ENCODE results near the gene ANXA11.

ANXA11 gene

GRCh38 chr10:80168679-80169380 lies 36.5 kb downstream of the ANXA11 start:
- Histone ChIP-seq H3K36me3 (ENCODE audit: insufficient read depth, low read length) (peaks cover 6% of the 10 kb centered on the region), H3K4me1 (ENCODE audit: insufficient read depth, low read length) (peaks cover 8% of the 10 kb centered on the region; the same call in 1 of the 2 replicates), H3K9me3 (ENCODE audit: control insufficient read depth, insufficient read depth, low read length) (no peaks in the 10 kb centered on the region), H3K9ac (ENCODE audit: low read depth, low read length) (no peak overlapping the region)

GRCh38 chr10:80168162-80168511 lies 37.2 kb downstream of the ANXA11 start:
- no peak overlapping the region for H3K9ac ChIP-seq (ENCODE audit: low read depth, low read length)
- peaks cover 6% of the 10 kb centered on the region for H3K36me3 ChIP-seq (ENCODE audit: insufficient read depth, low read length)
- H3K4me1 ChIP-seq (ENCODE audit: insufficient read depth, low read length), result peaks cover 8% of the 10 kb centered on the region; the same call in 1 of the 2 replicates
- no peaks in the 10 kb centered on the region for H3K9me3 ChIP-seq (ENCODE audit: control insufficient read depth, insufficient read depth, low read length)

GRCh38 chr10:80167471-80168161 lies 37.7 kb downstream of the ANXA11 start:
- Histone ChIP-seq H3K36me3 (ENCODE audit: insufficient read depth, low read length) (peaks cover 6% of the 10 kb centered on the region), H3K9ac (ENCODE audit: low read depth, low read length) (no peak overlapping the region), H3K9me3 (ENCODE audit: control insufficient read depth, insufficient read depth, low read length) (no peaks in the 10 kb centered on the region), H3K4me1 (ENCODE audit: insufficient read depth, low read length) (peaks cover 8% of the 10 kb centered on the region; the same call in 1 of the 2 replicates)

- Histone ChIP-seq H3K36me3 (ENCODE audit: insufficient read depth, low read length) (peaks cover 6% of the 10 kb centered on the region), H3K9me3 (ENCODE audit: control insufficient read depth, insufficient read depth, low read length) (no peaks in the 10 kb centered on the region), H3K9ac (ENCODE audit: low read depth, low read length) (no peak overlapping the region), H3K4me1 (ENCODE audit: insufficient read depth, low read length) (peaks cover 8% of the 10 kb centered on the region; the same call in 1 of the 2 replicates)
Observed at GRCh38 chr10:80166581-80167470, 38.5 kb downstream of the ANXA11 start.

- no peaks in the 10 kb centered on the region for H3K4me1 ChIP-seq (ENCODE audit: insufficient read depth, low read length)
- H3K9me3 ChIP-seq (ENCODE audit: control insufficient read depth, insufficient read depth, low read length), result no peaks in the 10 kb centered on the region
- no peak overlapping the region for H3K9ac ChIP-seq (ENCODE audit: low read depth, low read length)
- H3K36me3 ChIP-seq (ENCODE audit: insufficient read depth, low read length), result peaks cover 6% of the 10 kb centered on the region
Observed at GRCh38 chr10:80165173-80165572, 40.2 kb downstream of the ANXA11 start.

- no peaks in the 10 kb centered on the region for H3K9me3 ChIP-seq (ENCODE audit: control insufficient read depth, insufficient read depth, low read length)
- H3K4me1 ChIP-seq (ENCODE audit: insufficient read depth, low read length), result no peaks in the 10 kb centered on the region
- peaks cover 6% of the 10 kb centered on the region for H3K36me3 ChIP-seq (ENCODE audit: insufficient read depth, low read length)
- no peak overlapping the region for H3K9ac ChIP-seq (ENCODE audit: low read depth, low read length)
Observed at GRCh38 chr10:80164596-80164995, 40.7 kb downstream of the ANXA11 start.

- no peak overlapping the region for H3K9ac ChIP-seq (ENCODE audit: low read depth, low read length)
- peaks cover 6% of the 10 kb centered on the region for H3K36me3 ChIP-seq (ENCODE audit: insufficient read depth, low read length)
- H3K4me1 ChIP-seq (ENCODE audit: insufficient read depth, low read length), result peaks cover 4% of the 10 kb centered on the region; the same call in 1 of the 2 replicates
- H3K9me3 ChIP-seq (ENCODE audit: control insufficient read depth, insufficient read depth, low read length), result no peaks in the 10 kb centered on the region
Observed at GRCh38 chr10:80163741-80164341, 41.5 kb downstream of the ANXA11 start.

- Histone ChIP-seq H3K4me1 (ENCODE audit: insufficient read depth, low read length) (peaks cover 12% of the 10 kb centered on the region; the same call in 1 of the 2 replicates), H3K9me3 (ENCODE audit: control insufficient read depth, insufficient read depth, low read length) (no peaks in the 10 kb centered on the region), H3K9ac (ENCODE audit: low read depth, low read length) (no peak overlapping the region), H3K36me3 (ENCODE audit: insufficient read depth, low read length) (peaks cover 6% of the 10 kb centered on the region)
Observed at GRCh38 chr10:80161321-80162083, 43.8 kb downstream of the ANXA11 start.

GRCh38 chr10:80160361-80161320 lies 44.7 kb downstream of the ANXA11 start:
- H3K36me3 ChIP-seq (ENCODE audit: insufficient read depth, low read length), result peaks cover 4% of the 10 kb centered on the region; the same call in 1 of the 2 replicates
- H3K4me1 ChIP-seq (ENCODE audit: insufficient read depth, low read length), result peaks cover 12% of the 10 kb centered on the region; the same call in 1 of the 2 replicates
- no peak overlapping the region for H3K9ac ChIP-seq (ENCODE audit: low read depth, low read length)
- no peaks in the 10 kb centered on the region for H3K9me3 ChIP-seq (ENCODE audit: control insufficient read depth, insufficient read depth, low read length)

GRCh38 chr10:80159166-80159873 lies 46.0 kb downstream of the ANXA11 start:
- peaks cover 12% of the 10 kb centered on the region; the same call in 1 of the 2 replicates for H3K4me1 ChIP-seq (ENCODE audit: insufficient read depth, low read length)
- peaks cover under 1% of the 10 kb centered on the region; the same call in 1 of the 2 replicates for H3K36me3 ChIP-seq (ENCODE audit: insufficient read depth, low read length)
- H3K9me3 ChIP-seq (ENCODE audit: control insufficient read depth, insufficient read depth, low read length), result no peaks in the 10 kb centered on the region
- H3K9ac ChIP-seq (ENCODE audit: low read depth, low read length), result no peak overlapping the region

GRCh38 chr10:80158598-80159127 lies 46.7 kb downstream of the ANXA11 start:
- Histone ChIP-seq H3K36me3 (ENCODE audit: insufficient read depth, low read length) (peaks cover 2% of the 10 kb centered on the region; the same call in 1 of the 2 replicates), H3K9ac (ENCODE audit: low read depth, low read length) (no peak overlapping the region), H3K4me1 (ENCODE audit: insufficient read depth, low read length) (peaks cover 12% of the 10 kb centered on the region; the same call in 1 of the 2 replicates)

GRCh38 chr10:80158126-80158525 lies 47.2 kb downstream of the ANXA11 start:
- Histone ChIP-seq H3K9me3 (ENCODE audit: control insufficient read depth, insufficient read depth, low read length) (no peaks in the 10 kb centered on the region), H3K36me3 (ENCODE audit: insufficient read depth, low read length) (peaks cover 2% of the 10 kb centered on the region; the same call in 1 of the 2 replicates), H3K9ac (ENCODE audit: low read depth, low read length) (no peak overlapping the region), H3K4me1 (ENCODE audit: insufficient read depth, low read length) (peaks cover 12% of the 10 kb centered on the region; the same call in 1 of the 2 replicates)

More at GRCh38 chr10:80158598-80159127, 46.7 kb downstream of the ANXA11 start:
- H3K9me3 ChIP-seq (ENCODE audit: control insufficient read depth, insufficient read depth, low read length), result no peaks in the 10 kb centered on the region

Measured in ES-I3 (cell line).